ENCODE results near the gene ZNF528.

Gene ZNF528

DNA sequence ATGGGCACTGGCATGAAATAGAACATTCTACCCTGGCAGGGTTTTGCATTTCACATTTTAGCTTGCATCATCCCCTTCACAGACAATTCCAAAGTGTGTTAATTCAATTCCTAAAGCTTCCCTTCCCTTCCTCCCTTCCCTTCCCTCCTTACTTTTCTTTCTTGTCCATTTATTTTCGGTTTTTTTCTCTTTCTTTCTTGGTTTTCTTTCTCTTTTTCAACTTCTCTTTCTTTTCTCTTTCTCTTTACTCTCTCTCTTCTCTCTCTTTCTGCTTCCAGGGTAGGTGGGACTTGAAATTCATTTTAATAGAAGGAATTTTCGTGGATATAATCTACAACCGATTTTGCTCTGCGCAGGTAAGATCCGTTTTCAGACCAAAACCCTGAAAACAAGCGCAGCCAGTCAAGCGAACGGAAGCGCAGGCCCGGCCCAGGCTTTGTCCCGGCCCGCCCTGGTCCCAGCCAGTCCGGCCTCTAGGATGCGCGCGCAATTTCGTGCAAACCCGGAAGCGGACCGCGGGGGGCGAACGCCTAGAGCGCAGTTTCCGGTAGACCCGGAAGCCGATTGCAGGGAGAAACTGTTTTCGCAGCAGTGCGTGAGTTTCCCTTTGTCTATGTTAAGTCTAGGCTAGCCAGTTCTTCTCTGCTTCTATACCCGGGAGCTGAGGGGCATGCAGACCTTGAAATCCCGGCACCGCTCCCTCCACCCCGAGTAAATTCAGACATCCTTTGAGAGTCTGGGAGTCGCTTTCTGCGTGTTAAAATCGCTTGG lies at the start of gene ZNF528:
ZNF528 (plus strand) TSS at position 540 of the 771 bp plus-strand sequence. CDS start 4,165 bp downstream, outside the sequence.
- DNase-seq, result peak; percentile 89

DNA sequence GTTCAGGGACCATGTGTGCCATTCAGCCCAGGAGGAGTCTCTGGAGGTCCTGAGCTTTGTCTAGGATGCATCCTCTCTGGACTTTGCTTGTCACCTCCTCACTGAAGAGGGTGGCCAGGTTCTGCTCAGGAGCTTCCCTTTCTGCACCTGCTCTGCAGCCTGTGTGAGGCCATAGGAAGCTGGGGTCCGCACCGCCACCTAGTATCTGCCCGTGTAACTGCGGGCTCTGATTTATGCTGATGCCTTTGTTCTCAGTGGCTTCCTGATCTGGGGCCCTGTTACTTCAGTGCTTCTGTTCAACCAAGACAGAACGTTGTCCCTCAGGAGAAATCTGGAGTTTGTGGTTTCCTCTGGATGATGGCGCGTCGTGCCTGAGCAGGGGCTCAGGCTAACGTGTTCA lies 46.1 kb upstream of the ZNF528 start:
- DNase-seq, result no peak

DNA sequence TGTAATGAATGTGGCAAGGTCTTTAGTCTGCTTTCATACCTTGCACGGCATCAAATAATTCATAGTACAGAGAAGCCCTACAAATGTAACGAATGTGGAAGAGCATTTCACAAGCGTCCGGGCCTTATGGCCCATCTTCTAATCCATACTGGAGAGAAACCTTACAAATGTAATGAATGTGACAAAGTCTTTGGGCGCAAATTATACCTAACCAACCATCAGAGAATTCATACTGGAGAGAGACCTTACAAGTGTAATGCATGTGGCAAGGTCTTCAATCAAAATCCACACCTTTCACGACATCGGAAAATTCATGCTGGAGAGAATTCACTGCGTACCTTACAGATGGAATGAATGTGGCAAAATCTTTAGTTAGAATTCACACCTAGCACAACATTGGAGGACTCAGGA lies 31.2 kb upstream of the ZNF528 start:
- DNase-seq, result no peak

DNA sequence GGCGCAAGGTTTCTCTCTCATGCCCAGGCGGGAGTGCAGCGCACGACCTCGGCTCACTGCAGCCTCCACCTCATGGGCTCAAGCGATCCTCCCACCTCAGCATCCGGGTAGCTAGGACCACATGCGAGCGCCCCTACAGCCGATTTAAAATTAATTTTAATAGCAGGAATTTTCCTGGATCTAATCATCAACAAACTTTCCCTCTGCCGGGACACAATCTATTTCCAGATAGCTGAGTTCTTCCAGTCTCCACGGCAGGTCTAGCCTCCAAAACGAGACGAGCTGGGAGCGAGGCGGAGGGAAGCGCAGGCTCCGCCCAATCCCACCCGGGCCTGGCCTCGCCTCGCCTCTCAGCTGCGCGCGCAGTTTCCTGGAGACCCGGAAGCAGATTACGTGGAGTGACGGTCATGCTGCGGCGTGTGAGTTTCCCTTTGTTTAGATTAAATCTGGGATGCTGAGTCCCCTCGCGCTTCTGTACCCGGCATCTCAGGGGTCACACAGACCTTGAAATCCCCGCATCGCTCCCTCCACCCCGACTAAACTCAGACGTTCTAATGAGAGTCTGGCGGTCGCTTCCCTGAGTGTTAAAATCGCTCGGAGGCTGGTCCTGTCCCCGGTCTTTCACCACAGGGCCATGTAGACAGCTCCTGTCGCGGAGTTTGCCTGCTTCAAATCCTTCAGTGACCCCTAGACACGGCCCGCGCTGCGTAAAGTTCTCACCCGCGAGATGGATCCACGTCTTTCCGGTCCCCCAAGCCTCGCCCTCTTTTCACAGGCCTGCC lies 27.9 kb upstream of the ZNF528 start, which contains the start of gene ZNF880:
ZNF880 (plus strand) TSS at position 365 of the 782 bp plus-strand sequence; CDS start at position 408, 43 bp downstream.
- peak; percentile 88 for DNase-seq

DNA sequence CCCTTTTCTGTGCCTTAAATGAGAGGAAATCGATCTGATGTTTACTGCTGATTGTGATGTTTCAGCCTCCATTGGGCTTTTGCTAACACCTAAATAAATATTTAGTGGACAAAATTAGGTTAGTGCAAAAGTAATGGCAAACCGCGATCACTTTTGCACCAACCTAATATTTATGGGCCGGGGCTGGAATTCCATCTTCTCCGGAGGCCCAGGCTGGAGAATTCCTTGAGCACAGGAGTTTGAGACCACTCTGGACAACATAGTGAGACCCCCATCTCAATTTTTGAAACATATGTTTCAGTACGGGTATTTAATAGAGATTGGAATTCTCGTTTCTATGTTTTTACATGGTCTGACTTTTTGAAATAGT lies 27.3 kb upstream of the ZNF528 start:
- no peak for DNase-seq

DNA sequence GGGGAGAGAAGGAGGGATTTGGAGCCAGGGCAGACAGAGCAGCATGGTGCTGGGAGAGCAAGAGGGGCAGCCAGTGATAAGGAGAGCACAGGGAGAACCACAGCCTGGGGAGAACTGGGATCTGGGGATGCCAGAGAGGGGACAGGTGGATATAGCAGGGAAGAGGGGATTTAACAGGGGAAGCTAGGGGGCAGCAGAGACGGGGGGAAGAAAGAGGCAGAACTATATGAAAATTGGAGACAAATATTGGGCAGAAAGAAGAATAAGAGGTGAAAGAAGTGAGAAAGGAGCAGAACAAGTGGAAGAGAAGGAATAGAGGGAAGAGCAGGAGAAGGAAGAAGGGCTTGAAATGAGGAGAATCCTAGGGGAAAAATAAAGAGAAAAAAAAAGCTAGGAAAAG lies 6.5 kb upstream of the ZNF528 start:
- DNase-seq, result no peak

DNA sequence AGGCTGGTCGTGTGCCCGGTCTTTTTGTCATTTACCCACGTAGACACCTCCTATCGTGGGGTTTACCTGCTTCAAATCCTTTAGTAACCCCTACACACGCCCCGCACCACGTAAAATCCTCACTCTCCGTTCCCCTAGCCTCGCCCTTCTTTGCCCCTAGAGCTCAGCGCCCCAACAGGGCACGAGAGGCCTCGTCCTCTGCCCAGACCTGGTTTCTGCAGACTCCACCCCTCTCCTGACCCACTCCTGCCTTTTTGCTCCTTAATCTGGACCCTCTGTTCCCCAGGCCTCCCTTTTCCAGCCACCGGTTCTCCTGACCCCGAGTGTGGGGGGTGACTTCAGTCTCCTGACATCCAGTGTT lies 412 bp downstream of the ZNF528 start:
- peak; percentile 2 for DNase-seq

DNA sequence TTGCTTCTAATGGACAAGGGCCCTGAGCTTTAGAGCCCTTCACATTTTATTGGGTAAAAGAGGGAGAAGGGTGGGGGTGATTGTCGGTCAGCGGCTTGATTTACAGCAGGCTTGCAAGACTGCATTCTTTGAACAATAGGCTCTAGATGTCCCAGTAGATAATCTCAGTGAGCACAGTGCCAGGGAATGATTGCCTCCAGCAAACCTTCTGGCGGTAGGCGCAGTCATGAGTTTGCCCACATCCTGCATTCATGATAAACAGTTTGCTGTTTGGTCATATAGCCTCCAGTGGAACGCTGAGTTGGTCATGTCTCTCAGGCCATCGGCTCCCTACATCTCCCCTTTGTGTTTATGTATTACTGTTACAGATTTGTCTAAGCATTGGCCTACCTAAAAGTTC lies 12.6 kb downstream of the ZNF528 start:
- no peak for DNase-seq

DNA sequence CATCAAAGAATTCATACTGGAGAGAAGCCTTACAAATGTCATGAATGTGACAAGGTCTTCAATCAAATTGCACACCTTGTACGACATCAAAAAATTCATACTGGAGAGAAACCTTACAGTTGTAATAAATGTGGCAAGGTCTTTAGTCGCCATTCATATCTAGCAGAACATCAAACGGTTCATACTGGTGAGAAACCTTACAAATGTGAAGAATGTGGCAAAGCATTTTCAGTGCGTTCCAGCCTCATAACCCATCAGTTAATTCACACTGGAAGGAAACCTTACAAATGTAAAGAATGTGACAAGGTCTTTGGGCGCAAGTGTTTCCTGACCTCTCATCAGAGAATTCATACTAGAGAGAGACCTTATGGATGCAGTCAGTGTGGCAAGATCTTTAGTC lies 18.1 kb downstream of the ZNF528 start:
- no peak for DNase-seq

DNA sequence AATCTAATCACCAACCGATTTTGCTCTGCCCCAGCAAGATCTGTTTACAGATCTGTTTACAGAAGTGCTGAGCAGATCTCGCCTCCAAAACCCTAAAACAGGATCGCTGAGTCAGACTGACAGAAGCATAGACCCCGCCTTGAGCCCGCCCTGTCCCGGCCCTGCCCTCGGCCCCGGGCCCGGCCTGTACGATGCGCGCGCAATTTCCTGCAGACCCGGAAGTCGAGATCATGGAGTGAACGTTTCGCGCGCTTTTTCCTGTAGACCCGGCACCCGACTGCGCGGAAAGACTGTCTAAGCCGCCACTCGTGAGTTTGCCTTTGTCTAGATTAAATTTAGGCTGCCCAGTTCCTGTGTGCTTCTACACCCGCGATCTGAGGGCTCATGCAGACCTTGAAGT lies 31.3 kb downstream of the ZNF528 start, which contains the start of gene ZNF534:
ZNF534 (plus strand) TSS at position 212 of the 400 bp plus-strand sequence. CDS start 2,327 bp downstream, outside the sequence.
- no peak for DNase-seq

DNA sequence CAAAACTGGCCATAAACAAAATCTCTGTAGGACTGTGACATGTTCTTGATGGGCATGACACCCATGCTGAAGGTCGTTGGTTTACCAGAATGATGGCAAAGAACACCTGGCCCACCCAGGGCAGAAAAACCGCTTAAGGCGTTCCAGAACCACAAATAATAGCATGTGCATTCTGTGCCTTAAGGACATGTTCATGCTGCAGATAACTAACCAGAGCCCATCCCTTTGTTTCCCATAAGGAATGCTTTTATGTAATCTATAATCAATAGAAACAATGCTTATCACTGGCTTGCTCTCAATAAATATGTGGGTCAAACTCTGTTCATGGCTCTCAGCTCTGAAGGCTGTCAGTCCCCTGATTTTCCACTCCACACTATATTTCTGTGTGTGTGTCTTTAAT lies 44.5 kb downstream of the ZNF528 start:
- DNase-seq, result no peak

DNA sequence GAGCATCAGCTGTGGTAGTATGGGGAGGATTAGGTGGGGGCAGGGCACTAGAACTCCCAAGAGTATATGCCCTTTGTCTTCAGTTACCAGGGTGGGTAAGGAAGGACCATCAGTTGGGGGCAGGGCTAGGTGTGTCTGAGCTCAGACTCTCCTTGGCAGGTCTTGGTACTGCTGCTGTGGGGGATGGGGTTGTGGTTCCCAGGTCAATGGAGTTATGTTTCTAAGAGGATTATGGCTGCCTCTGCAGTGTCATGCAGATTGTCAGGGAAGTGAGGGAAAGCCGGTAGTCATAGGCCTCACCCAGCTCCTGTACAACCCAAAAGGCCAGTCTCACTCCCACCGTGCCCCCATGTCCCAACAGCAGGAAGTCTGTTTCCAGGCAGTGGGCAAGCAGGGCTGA lies 46.9 kb downstream of the ZNF528 start:
- DNase-seq, result no peak

DNA sequence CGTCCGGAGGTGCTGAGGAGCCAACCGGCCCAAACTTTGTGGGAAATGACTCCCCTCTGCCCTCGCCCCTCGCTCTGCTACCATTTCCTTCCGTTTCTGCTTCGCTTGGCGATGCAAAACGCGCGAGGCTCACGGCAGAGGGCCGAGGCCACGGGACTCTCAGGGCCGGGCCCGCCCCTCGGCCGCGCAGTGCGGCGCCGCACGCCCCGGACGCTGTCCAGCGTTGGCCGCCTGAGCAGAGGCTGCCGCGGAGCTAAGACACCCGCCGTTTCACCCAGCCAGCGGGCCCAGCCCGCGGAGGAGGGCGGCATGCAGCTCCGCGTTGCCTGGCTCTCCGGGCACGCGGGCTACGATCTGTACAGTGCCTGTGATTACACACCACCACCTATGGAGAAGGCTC lies 53.6 kb downstream of the ZNF528 start:
- no peak for DNase-seq

DNA sequence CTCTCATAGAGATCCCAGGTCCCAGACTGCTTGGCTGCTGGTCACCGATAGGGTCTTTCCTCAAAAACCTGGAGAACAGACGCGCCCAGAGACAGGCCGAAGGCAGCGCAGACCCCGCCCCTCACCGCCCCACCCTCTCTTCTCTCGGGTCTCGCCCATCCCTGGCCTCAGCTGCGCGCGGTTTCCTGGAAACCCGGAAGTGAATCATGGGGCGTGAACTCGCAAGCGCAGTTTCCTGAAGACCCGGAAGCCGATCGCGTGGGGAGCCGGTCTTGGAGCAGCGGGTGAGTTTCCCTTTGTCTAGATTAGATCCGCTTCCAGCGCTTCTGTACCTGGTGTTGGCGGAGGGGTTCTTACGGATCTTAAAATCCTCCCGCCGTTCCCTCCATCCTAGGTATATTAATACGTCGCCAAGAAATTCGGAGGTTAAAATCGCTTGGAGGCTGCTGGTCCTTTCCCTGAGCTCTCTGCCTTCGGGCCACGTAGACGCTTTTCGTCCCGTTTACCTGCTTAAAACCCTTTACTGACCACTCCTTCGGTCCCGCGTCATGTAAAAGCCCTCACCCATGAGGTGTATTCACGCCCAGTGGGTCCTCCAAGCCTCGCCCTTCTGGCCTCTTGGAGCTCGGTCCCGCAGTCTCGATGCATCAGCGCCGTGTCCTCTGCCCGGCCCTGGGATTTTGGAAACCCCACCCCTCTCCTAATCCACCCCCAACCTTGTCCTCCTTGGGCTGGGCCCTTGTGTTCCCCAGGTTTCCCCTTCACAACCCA lies 55.9 kb downstream of the ZNF528 start, which contains the start of gene ZNF578:
ZNF578 (plus strand) TSS at position 230 of the 771 bp plus-strand sequence. CDS start 48,293 bp downstream, outside the sequence.
- DNase-seq, result peak; percentile 44

DNA sequence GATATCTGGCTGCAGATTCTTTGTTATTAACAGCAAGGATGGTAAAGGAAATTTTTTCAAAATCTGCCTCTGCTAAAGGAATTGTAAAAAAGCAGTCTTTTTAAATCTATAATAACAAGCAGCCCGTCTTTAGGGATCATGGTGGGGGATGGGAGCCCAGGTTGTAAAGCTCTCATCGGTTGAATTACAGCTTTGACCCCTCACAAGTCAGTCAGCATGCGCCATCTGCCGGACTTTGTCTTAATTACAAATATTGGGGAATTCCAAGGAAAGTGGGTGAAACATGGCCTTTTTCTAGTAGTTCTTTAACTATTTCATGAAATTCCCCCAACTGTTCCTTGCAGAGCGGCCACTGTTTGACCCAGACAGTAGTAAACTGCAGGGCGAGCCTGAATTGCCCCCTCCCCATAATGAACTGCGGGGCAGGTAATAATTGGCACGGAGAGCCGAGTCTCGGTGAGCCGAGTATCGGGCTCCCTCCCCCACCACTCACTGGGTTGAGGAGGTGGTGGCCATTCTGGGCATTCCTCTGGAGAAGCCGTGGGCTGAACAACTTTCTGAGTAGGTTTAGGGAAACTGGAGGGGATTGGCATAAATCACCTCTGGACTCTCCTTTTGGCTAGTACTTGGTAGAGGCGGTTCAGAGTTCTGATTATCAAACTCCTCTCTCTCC lies 67.3 kb downstream of the ZNF528 start:
- DNase-seq, result no peak
